HL-60 (cell line): ENCODE data around the gene PPM1H.

ENCODE experiments used
- CTCF ChIP-seq: IDR thresholded peaks from one replicate; pipeline ENCODE4 v1.5.1; 2011; ENCODE audit warnings: low read length, control low read depth, inconsistent platforms; ENCODE audit not compliant: insufficient read depth
- GABPA ChIP-seq: IDR thresholded peaks from 2 replicates; pipeline ENCODE4 v1.6.1; 2012; ENCODE audit warnings: low read depth
- POLR2AphosphoS5 ChIP-seq: IDR thresholded peaks from 2 replicates; pipeline ENCODE4 v1.6.1; 2012; ENCODE audit warnings: low read depth
- REST ChIP-seq: IDR thresholded peaks from 2 replicates; pipeline ENCODE4 v1.6.1; 2012; ENCODE audit warnings: low read depth; ENCODE audit not compliant: insufficient replicate concordance
- SPI1 ChIP-seq: IDR thresholded peaks from 2 replicates; pipeline ENCODE4 v1.6.1; 2012; ENCODE audit warnings: low read depth, mild to moderate bottlenecking, borderline replicate concordance

GRCh38 chr12:62767946-62768345 lies 167.0 kb downstream of the PPM1H start:
- TF ChIP-seq CTCF (no peak), POLR2AphosphoS5 (no peak), REST (no peak), GABPA (no peak), SPI1 (no peak)
